ENCODE data around the gene NLGN1.

The NLGN1 gene

GRCh38 chr3:174303907-174304560 lies 906.5 kb downstream of the NLGN1 start:
- no peak overlapping the region for H3K4me3 ChIP-seq (ENCODE audit: low read depth, low read length)
- TF ChIP-seq CTCF (IDR thresholded peaks at IDR 0.05; ENCODE audit: low read depth, low read length) (no peak), MAX (IDR thresholded peaks at IDR 0.05; ENCODE audit: low read depth, low read length) (no peak), MYC (IDR thresholded peaks at IDR 0.05; ENCODE audit: low read depth, low read length) (no peak), POLR2A (IDR thresholded peaks at IDR 0.05; ENCODE audit: extremely low read depth, insufficient read length) (no peak)
- no peak for DNase-seq (ENCODE audit: low read depth)

- DNase-seq (ENCODE audit: low read depth): no peak
- no peak overlapping the region for H3K4me3 ChIP-seq (ENCODE audit: low read depth, low read length)
- TF ChIP-seq MAX (IDR thresholded peaks at IDR 0.05; ENCODE audit: low read depth, low read length): no peak
Observed at GRCh38 chr3:174308736-174309135, 911.2 kb downstream of the NLGN1 start.

- DNase-seq (ENCODE audit: low read depth): no peak
- no peak overlapping the region for H3K4me3 ChIP-seq (ENCODE audit: low read depth, low read length)
- no peak for TF ChIP-seq MAX (IDR thresholded peaks at IDR 0.05; ENCODE audit: low read depth, low read length)
Observed at GRCh38 chr3:174310475-174310983, 913.0 kb downstream of the NLGN1 start.

- DNase-seq (ENCODE audit: low read depth): no peak
- TF ChIP-seq MAX (IDR thresholded peaks at IDR 0.05; ENCODE audit: low read depth, low read length) (no peak), CTCF (IDR thresholded peaks at IDR 0.05; ENCODE audit: low read depth, low read length) (no peak), POLR2A (IDR thresholded peaks at IDR 0.05; ENCODE audit: extremely low read depth, insufficient read length) (no peak)
- no peak overlapping the region for H3K4me3 ChIP-seq (ENCODE audit: low read depth, low read length)
Observed at GRCh38 chr3:174315225-174315624, 917.7 kb downstream of the NLGN1 start.

- H3K4me3 ChIP-seq (ENCODE audit: low read depth, low read length): no peak overlapping the region
- DNase-seq (ENCODE audit: low read depth): no peak
- TF ChIP-seq POLR2A (IDR thresholded peaks at IDR 0.05; ENCODE audit: extremely low read depth, insufficient read length) (no peak), MAX (IDR thresholded peaks at IDR 0.05; ENCODE audit: low read depth, low read length) (no peak), MYC (IDR thresholded peaks at IDR 0.05; ENCODE audit: low read depth, low read length) (no peak), CTCF (IDR thresholded peaks at IDR 0.05; ENCODE audit: low read depth, low read length) (no peak)
Observed at GRCh38 chr3:174317005-174317404, 919.5 kb downstream of the NLGN1 start.

GRCh38 chr3:174318181-174318580 lies 920.6 kb downstream of the NLGN1 start:
- H3K4me3 ChIP-seq (ENCODE audit: low read depth, low read length): no peak overlapping the region
- DNase-seq (ENCODE audit: low read depth): no peak
- no peak for TF ChIP-seq MYC (IDR thresholded peaks at IDR 0.05; ENCODE audit: low read depth, low read length)
- TF ChIP-seq CTCF (IDR thresholded peaks at IDR 0.05; ENCODE audit: low read depth, low read length): no peak
- TF ChIP-seq POLR2A (IDR thresholded peaks at IDR 0.05; ENCODE audit: extremely low read depth, insufficient read length): no peak
- no peak for TF ChIP-seq MAX (IDR thresholded peaks at IDR 0.05; ENCODE audit: low read depth, low read length)

Measured in NB4 (cell line).